GM12878 (cell line): ENCODE results near the gene TTYH3. TPM values are rescaled to one million over a fixed set of nuclear protein-coding genes. Genes with fewer than 3 reads are reported as not detected.

ENCODE experiments used
- ATAC-seq: fragments of 200-7000 bp; cut with Tn5 transposase; 3 replicates; pipeline ENCODE4 v1.9.1; 2020; ENCODE audit warnings: mild to moderate bottlenecking, moderate library complexity
- BruUV-seq: library from RNA; stranded (reverse); fragments of 400-500 nt; replicated peaks from 2 replicates; lab custom pipeline; 2021; lab: Mats Ljungman, UMichigan
- CTCF ChIA-PET: fragments of 300-600 bp; sonication (Branson Sonifier 250); formaldehyde crosslinking; extraction: SDS; loops from one replicate; lab custom pipeline; 2021; ENCODE audit warnings: inconsistent platforms; lab: Yijun Ruan, JAX
- POLR2A ChIA-PET: fragments of 350-600 bp; formaldehyde crosslinking; extraction: SDS; loops from one replicate; lab custom pipeline; 2021; ENCODE audit warnings: inconsistent platforms; lab: Charles Lee
- RAD21 ChIA-PET: fragments of 300-600 bp; sonication (Branson Sonifier 250); formaldehyde crosslinking; loops from one replicate; lab custom pipeline; 2023; ENCODE audit warnings: antibody characterized with exemption; ENCODE audit not compliant: unreplicated experiment; lab: Charles Lee
- SMC1A ChIA-PET: fragments of 300-600 bp; sonication (Branson Sonifier 250); formaldehyde crosslinking; loops from one replicate; lab custom pipeline; 2023; ENCODE audit not compliant: unreplicated experiment, uncharacterized antibody; lab: Charles Lee
- DNase-seq: peaks from one replicate; pipeline ENCODE4 v3.0.0-alpha.2; 2011; ENCODE audit warnings: low read depth, low spot score
- FAIRE-seq: peaks from 3 replicates; lab custom pipeline; 2011; peaks lifted over from hg19 to GRCh38; lab: Jason Lieb, UNC
- H2AFZ ChIP-seq: 2 replicates; pipeline ENCODE4 v1.6.0; 2011; ENCODE audit warnings: low read depth, low read length, control low read depth; ENCODE audit not compliant: control insufficient read depth
- H3K27ac ChIP-seq: 2 replicates; pipeline ENCODE4 v1.5.1; 2011; ENCODE audit warnings: control low read depth; ENCODE audit not compliant: control insufficient read depth, insufficient read depth
- H3K27me3 ChIP-seq, 2 experiments: replicated peaks in 1 of 2; 2 replicates each; pipeline versions ENCODE4 v1.6.0 to v1.6.1; 2011; ENCODE audit warnings: low read length in 1 of 2; ENCODE audit not compliant: control insufficient read depth in 2 of 2, insufficient read depth in 2 of 2
- H3K36me3 ChIP-seq, 2 experiments: 2 replicates each; pipeline ENCODE4 v1.5.1; 2011; ENCODE audit warnings: low read length in 1 of 2; ENCODE audit not compliant: control insufficient read depth in 2 of 2, insufficient read depth in 2 of 2
- H3K4me1 ChIP-seq: 2 replicates; pipeline ENCODE4 v1.6.1; 2011; ENCODE audit warnings: mild to moderate bottlenecking, low read length, moderate library complexity, mixed read lengths; ENCODE audit not compliant: control insufficient read depth, insufficient read depth
- H3K4me2 ChIP-seq: 2 replicates; pipeline ENCODE4 v1.6.0; 2011; ENCODE audit warnings: control low read depth; ENCODE audit not compliant: control insufficient read depth, insufficient read depth
- H3K4me3 ChIP-seq: fragments of 200-600 bp; sonication (generic); 2 replicates; pipeline ENCODE4 v1.5.1; 2016
- H3K79me2 ChIP-seq: 2 replicates; pipeline ENCODE4 v1.6.0; 2011; ENCODE audit warnings: low read length; ENCODE audit not compliant: control insufficient read depth, insufficient read depth
- H3K9ac ChIP-seq: 2 replicates; pipeline ENCODE4 v1.8.0; 2011; ENCODE audit warnings: low read length, control low read depth, mixed read lengths; ENCODE audit not compliant: control insufficient read depth, insufficient read depth
- H3K9me3 ChIP-seq: replicated peaks from 3 replicates; pipeline ENCODE4 v1.5.1; 2011; ENCODE audit warnings: mild to moderate bottlenecking, low read length; ENCODE audit not compliant: control insufficient read depth, insufficient read depth
- H4K20me1 ChIP-seq: 2 replicates; pipeline ENCODE4 v1.6.0; 2011; ENCODE audit not compliant: control insufficient read depth, insufficient read depth
- CREB1 ChIP-seq: IDR thresholded peaks from 2 replicates; pipeline ENCODE4 v1.6.1; 2012; ENCODE audit warnings: low read depth, mild to moderate bottlenecking, inconsistent platforms
- NFYB ChIP-seq: IDR thresholded peaks from 2 replicates; pipeline ENCODE4 v1.6.1; 2011; ENCODE audit warnings: low read depth, mild to moderate bottlenecking, low read length, improper control_type of control experiment, moderate library complexity; ENCODE audit not compliant: insufficient read depth
- RBBP5 ChIP-seq: fragments of 200-600 bp; sonication (generic); conservative IDR thresholded peaks from 2 replicates; pipeline ENCODE4 v1.6.1; 2016
- SMARCA5 ChIP-seq: fragments of 450-650 bp; IDR thresholded peaks from 2 replicates; pipeline ENCODE4 v1.6.1; 2017; ENCODE audit warnings: mild to moderate bottlenecking
- SPI1 ChIP-seq: IDR thresholded peaks from 2 replicates; pipeline ENCODE4 v1.6.1; 2011; ENCODE audit warnings: low read depth, mild to moderate bottlenecking, low read length, moderate library complexity, borderline replicate concordance; ENCODE audit not compliant: insufficient read depth
- ZBTB40 ChIP-seq: fragments of 450-650 bp; IDR thresholded peaks from 2 replicates; pipeline ENCODE4 v1.6.1; 2016; ENCODE audit warnings: mild to moderate bottlenecking, moderate library complexity, borderline replicate concordance
- ZNF622 ChIP-seq: fragments of 450-650 bp; IDR thresholded peaks from 2 replicates; pipeline ENCODE4 v1.6.1; 2017; ENCODE audit warnings: mild to moderate bottlenecking, inconsistent platforms
- ZNF687 ChIP-seq: fragments of 450-650 bp; IDR thresholded peaks from 2 replicates; pipeline ENCODE4 v1.6.1; 2017; ENCODE audit warnings: mild to moderate bottlenecking, moderate library complexity
- WGBS: methylation state at CpG from one replicate; pipeline ENCODE4 v1.1.6; 2016; ENCODE audit warnings: low lambda C conversion rate; ENCODE audit not compliant: insufficient replicate concordance, insufficient coverage; ENCODE audit errors: missing lambda C conversion rate; 5-methylcytosine and 5-hydroxymethylcytosine counted together
- in situ Hi-C: fragments of 300-500 bp; cut with MboI; formaldehyde crosslinking; loops from 9 replicates; pipeline ENCODE4 v1.14.3; 2018; ENCODE audit warnings: mixed read lengths
- intact Hi-C: fragments of 100-400 bp; cut with micrococcal nuclease; formaldehyde crosslinking; loops from one replicate; pipeline ENCODE4 v1.14.2; 2022; ENCODE audit not compliant: unreplicated experiment
- polyA plus RNA-seq, 11 experiments: library from polyadenylated mRNA; depleted of rRNA in 4 of 11; unstranded in 6 of 11; stranded (reverse) in 5 of 11; fragments of >200 nt; fragmentation: Nextera tagmentation in 4 of 11; fragmentation: Illumina TruSeq in 1 of 11; extraction: Ambion mirVana in 4 of 11; extraction: Trizol in 1 of 11; gene quantifications; 1 replicate in 1 of 11; 2 replicates in 10 of 11; pipeline versions ENCODE4 v1.2.1 to v1.2.3, GENCODE V29; 2011 to 2016; ENCODE audit warnings: inconsistent platforms in 2 of 11, missing spikeins in 2 of 11, low read depth in 1 of 11
- total RNA-seq, 4 experiments: library from RNA; depleted of rRNA in 3 of 4; stranded (reverse); fragments of >200 nt in 3 of 4; fragmentation: Illumina TruSeq in 1 of 4; extraction: Trizol in 1 of 4; gene quantifications; 2 replicates each; pipeline versions ENCODE4 v1.2.1 to v1.2.3, GENCODE V29; 2013 to 2021
- TF ChIP-seq, protein P1 (sequence below): IDR thresholded peaks from 2 replicates; pipeline ENCODE4 v1.6.1; 2012; ENCODE audit warnings: low read depth, low read length, improper control_type of control experiment

TTYH3 gene
- total and polyA plus RNA-seq, 10 of the 15 experiments (the other 5 are each of a cell fraction or from before 2014, with no cell fraction given), result 0.79 to 71.4 (median 10.5) TPM

- TF ChIP-seq ZNF687 (no peak), NFYB (no peak), ZNF622 (no peak), CREB1 (no peak)
- TF ChIP-seq, protein P1, sequence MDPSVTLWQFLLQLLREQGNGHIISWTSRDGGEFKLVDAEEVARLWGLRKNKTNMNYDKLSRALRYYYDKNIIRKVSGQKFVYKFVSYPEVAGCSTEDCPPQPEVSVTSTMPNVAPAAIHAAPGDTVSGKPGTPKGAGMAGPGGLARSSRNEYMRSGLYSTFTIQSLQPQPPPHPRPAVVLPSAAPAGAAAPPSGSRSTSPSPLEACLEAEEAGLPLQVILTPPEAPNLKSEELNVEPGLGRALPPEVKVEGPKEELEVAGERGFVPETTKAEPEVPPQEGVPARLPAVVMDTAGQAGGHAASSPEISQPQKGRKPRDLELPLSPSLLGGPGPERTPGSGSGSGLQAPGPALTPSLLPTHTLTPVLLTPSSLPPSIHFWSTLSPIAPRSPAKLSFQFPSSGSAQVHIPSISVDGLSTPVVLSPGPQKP, result no peak
- TF ChIP-seq, all 136 proteins: peak for 0
Measured at GRCh38 chr7:2706685-2707126, 74.9 kb downstream of the TTYH3 start (continued).

DNA sequence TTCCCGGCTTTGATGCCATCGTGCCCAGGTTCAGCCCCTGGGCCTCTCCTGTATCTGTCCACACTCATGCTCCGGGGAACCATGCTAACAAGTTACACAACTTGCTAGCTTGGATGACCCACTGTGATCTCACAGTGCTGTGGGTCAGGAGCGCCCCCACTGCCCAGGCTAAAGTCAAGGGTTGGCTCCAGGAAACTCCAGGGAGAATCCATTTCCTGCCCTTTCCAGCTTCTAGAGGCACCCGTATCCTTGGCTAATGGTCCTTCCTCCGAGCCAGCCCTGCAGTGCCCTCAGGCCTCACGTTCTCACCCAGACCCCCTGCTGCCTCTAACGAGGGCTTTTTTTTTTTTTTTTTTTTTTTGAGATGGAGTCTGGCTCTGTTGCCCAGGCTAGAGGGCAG lies 75.7 kb downstream of the TTYH3 start:
- ChIA-PET RAD21 (interaction anchor here (1.0 to 4.8 kb wide), 3 partner anchors 19 to 37 kb away, joined by 3 to 89 read pairs (median 3); no protein-coding TSS in a partner anchor), POLR2A (interaction anchor here (1.1 kb wide), 1 partner anchor 9 kb away, joined by 4 read pairs; no protein-coding TSS in a partner anchor), CTCF (interaction anchor here (1.4 to 8.3 kb wide), 5 partner anchors 9 to 63 kb away, joined by 4 to 154 read pairs (median 56); no protein-coding TSS in a partner anchor), SMC1A (interaction anchor here (1.0 to 11.6 kb wide), 5 partner anchors 8 to 36 kb away, joined by 3 to 113 read pairs (median 4); no protein-coding TSS in a partner anchor)
- in situ Hi-C loops (no loop called here), intact Hi-C loops (no loop called here)
- WGBS, result 91% methylated on average over 8 of the region's 8 CpGs
- H3K4me2 ChIP-seq, result no peak overlapping the region
- no peak overlapping the region for H3K9ac ChIP-seq
- no peaks in the 10 kb centered on the region for H3K79me2 ChIP-seq
- no peak overlapping the region for H2AFZ ChIP-seq
- TF ChIP-seq, protein P1, result no peak
- no peak for TF ChIP-seq SPI1
- no peak for TF ChIP-seq RBBP5
- TF ChIP-seq ZBTB40, result no peak
- TF ChIP-seq SMARCA5, result no peak
- FAIRE-seq (no peak), ATAC-seq (no peak), DNase-seq (no peak)
- H3K4me1 ChIP-seq, result peaks cover 27% of the 10 kb centered on the region
- no TSS peak for BruUV-seq
- no peak overlapping the region for H3K27ac ChIP-seq
- no peaks in the 10 kb centered on the region; a peak in 1 of 4 replicates for H3K36me3 ChIP-seq
- H3K9me3 ChIP-seq, result no peaks in the 10 kb centered on the region
- no peaks in the 10 kb centered on the region for H4K20me1 ChIP-seq
- H3K4me3 ChIP-seq, result no peak overlapping the region
- H3K27me3 ChIP-seq, result no peaks in the 10 kb centered on the region
